Activated naive CD4-positive, alpha-beta T cell treated with anti-CD3 and anti-CD28 coated beads, Interleukin-2, amount 10 ng/mL, durations not matched to agents 7 days and 5 days (primary cell): ENCODE measurements around the gene RNF208.

Experiments used
- CTCF ChIA-PET: fragments of 350-600 bp; sonication (Branson Sonifier 250); formaldehyde crosslinking; loops from one replicate; lab custom pipeline; 2021; ENCODE audit warnings: antibody characterized with exemption; lab: Charles Lee
- DNase-seq: peaks from one replicate; pipeline ENCODE4 v3.0.0-alpha.2; 2020
- H3K27ac Mint-ChIP-seq: one replicate; pipeline ENCODE4 v1.8.0; 2021; ENCODE audit warnings: mild to moderate bottlenecking, moderate library complexity, mixed read lengths
- H3K27me3 Mint-ChIP-seq: one replicate; pipeline ENCODE4 v1.8.0; 2021; ENCODE audit warnings: mild to moderate bottlenecking, mixed read lengths
- H3K36me3 Mint-ChIP-seq: one replicate; pipeline ENCODE4 v1.8.0; 2021; ENCODE audit warnings: mixed read lengths
- H3K4me1 Mint-ChIP-seq: one replicate; pipeline ENCODE4 v1.8.0; 2021; ENCODE audit warnings: mixed read lengths
- H3K4me3 Mint-ChIP-seq: one replicate; pipeline ENCODE4 v1.8.0; 2021; ENCODE audit warnings: mild to moderate bottlenecking, moderate library complexity, mixed read lengths
- H3K9me3 Mint-ChIP-seq: one replicate; pipeline ENCODE4 v1.8.0; 2021; ENCODE audit warnings: mixed read lengths

RNF208 gene

DNA sequence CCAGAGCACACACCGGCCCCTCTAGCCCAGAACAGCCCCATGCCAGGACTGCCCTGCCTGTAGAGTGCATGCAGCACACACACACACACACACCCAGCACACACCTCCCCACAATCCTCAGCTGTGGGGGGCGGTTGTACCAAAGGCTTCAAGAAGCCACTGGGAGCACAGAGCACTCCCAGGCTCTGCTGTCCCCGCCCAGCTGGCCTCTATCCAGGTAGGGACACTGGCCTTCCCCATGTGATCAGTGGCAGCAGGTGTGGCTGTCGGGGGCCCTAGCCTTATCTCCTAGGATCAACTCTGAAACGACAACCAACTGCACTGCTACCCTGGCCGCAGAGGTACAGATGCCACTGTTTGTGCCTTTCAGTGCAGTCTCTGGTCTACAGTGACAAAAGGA lies 35.7 kb downstream of the RNF208 start:
- CTCF ChIA-PET = no interaction called here
- Mint-ChIP-seq H3K4me3 (peak overlapping the region; percentile 90), H3K36me3 (peaks cover 36% of the 10 kb centered on the region), H3K9me3 (no peaks in the 10 kb centered on the region), H3K27ac (peak overlapping the region; percentile 71), H3K4me1 (peaks cover 37% of the 10 kb centered on the region), H3K27me3 (peaks cover 10% of the 10 kb centered on the region)
- DNase-seq = no peak

DNA sequence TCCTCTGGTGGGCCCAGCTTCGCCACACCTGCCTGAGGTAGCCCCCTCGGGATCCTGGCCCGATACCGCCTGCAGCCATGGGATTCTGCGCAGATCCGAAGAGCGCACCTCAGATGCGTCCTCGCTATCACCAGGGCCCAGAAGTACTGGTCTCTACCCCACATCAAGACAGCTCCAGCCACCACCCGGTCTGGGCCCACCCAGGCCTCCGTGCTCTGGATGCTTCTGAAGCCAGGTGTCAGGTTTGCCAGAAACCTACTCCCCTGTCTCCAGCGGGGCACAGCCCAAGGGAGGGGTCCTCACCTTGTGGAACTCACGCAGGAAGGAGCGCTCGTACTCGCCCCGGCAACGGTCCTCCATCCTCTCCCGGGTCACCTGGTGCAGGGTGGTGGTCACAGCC lies 36.1 kb downstream of the RNF208 start:
- Mint-ChIP-seq H3K36me3 (peaks cover 34% of the 10 kb centered on the region), H3K27ac (no peak overlapping the region), H3K27me3 (peaks cover 10% of the 10 kb centered on the region), H3K9me3 (no peaks in the 10 kb centered on the region), H3K4me3 (no peak overlapping the region), H3K4me1 (peaks cover 36% of the 10 kb centered on the region)
- DNase-seq = no peak
- CTCF ChIA-PET = no interaction called here

DNA sequence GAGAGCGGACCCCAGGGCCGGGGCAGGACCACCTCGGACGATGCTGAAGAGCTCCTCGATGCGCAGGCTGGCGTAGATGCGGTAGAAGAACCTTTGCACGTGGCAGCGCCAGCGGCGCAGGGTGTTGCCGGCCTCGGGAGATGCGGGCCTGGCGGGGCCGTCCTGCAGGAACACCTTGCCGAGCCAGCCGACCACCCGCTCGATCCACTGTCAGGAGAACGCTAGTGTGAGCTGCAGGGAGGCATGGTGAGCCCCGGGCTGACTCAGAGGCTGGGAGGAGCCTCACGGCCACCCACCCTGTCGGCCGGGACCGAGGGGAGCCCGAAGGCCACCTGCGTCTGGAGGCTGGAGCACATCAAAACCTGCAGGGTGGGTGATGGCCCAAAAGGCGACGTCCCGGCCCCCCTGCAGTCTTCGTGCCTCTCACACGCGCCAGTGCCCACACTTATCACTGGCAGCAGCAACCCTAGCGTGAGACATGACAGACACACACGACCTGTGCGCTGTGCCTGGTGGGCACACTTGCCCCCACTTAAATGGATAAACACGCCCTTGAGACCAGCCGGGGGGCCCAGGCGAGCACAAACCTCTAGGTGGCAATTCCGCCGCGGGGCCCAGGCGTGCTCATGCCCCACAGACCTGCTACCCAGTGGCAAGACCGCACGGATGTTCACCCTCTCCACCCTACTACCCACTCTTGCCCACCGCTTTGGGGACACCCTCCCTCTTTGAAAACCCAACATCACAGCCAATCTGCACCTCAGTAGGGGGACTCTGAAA lies 37.0 kb downstream of the RNF208 start:
- CTCF ChIA-PET = no interaction called here
- no peak overlapping the region for H3K27ac Mint-ChIP-seq
- H3K4me1 Mint-ChIP-seq = peaks cover 31% of the 10 kb centered on the region
- no peaks in the 10 kb centered on the region for H3K9me3 Mint-ChIP-seq
- peaks cover 10% of the 10 kb centered on the region for H3K27me3 Mint-ChIP-seq
- DNase-seq = no peak
- peaks cover 31% of the 10 kb centered on the region for H3K36me3 Mint-ChIP-seq
- H3K4me3 Mint-ChIP-seq = no peak overlapping the region

DNA sequence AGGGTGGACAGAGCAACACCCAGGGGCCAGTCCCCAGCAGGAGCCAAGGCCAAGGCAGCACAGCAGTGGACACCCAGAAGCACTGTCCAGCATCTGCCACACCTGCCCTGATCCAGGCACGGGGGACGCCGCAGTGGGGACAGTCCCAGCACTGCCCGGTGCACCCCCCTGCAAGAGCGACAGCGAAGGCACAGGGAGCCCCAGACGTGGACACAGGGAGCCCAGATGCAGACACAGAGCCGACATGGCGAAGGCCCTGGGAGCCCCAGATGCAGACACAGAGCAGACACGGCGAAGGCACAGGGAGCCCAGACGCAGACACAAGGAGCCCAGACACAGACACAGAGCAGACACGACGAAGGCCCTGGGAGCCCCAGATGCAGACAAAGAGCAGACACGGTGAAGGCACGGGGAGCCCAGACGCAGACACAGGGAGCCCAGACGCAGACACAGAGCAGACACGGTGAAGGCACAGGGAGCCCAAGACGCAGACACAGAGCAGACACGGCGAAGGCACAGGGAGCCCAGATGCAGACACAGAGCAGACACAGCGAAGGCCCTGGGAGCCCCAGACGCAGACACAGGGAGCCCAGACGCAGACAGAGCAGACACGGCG lies 38.0 kb downstream of the RNF208 start:
- H3K4me3 Mint-ChIP-seq = no peak overlapping the region
- H3K4me1 Mint-ChIP-seq = peaks cover 23% of the 10 kb centered on the region
- CTCF ChIA-PET = no interaction called here
- H3K36me3 Mint-ChIP-seq = peaks cover 34% of the 10 kb centered on the region
- no peaks in the 10 kb centered on the region for H3K9me3 Mint-ChIP-seq
- peaks cover 10% of the 10 kb centered on the region for H3K27me3 Mint-ChIP-seq
- DNase-seq = no peak
- H3K27ac Mint-ChIP-seq = no peak overlapping the region

DNA sequence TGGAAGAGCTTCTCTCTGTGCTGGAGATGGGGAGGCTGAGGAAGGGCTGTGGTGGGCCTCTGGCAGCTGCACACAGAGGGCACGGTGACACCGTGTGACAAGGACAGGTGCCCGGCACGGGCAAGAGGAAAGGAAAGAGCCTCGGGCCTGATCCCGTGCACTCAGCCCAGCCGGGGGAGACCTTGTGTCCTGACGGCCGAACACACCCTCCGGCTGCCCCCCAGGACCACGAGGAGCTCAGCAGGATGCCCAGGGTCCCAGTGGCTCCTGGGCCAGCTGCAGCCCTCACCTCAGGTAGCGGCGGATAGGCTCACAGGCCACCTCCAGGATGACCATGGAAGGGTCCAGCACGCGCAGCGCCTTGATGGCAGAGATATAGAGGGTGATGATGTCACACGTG lies 39.2 kb downstream of the RNF208 start:
- H3K9me3 Mint-ChIP-seq = no peaks in the 10 kb centered on the region
- peaks cover 3% of the 10 kb centered on the region for H3K27me3 Mint-ChIP-seq
- H3K4me1 Mint-ChIP-seq = peaks cover 17% of the 10 kb centered on the region
- no peak overlapping the region for H3K4me3 Mint-ChIP-seq
- no peak overlapping the region for H3K27ac Mint-ChIP-seq
- CTCF ChIA-PET = no interaction called here
- H3K36me3 Mint-ChIP-seq = peaks cover 30% of the 10 kb centered on the region
- DNase-seq = no peak

DNA sequence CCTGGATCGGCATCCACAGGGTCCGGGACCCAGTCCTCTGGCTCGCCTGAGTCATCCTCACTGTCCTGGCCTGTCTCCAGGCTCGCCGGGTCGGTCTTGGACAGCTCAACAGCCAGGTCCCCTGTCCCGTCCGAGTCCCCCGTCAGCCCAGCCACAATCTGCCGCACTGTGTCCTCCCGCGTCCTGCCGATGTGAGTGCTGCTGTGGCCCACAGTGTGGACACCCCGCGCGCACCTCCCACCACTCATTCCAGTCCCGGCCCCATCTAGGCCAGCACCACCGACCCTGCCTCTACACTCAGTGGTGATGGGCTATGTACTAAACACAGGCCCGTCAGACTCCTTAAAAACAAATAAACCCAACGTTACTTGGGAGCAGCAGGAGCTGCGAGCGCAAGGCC lies 40.4 kb downstream of the RNF208 start:
- no peak overlapping the region for H3K4me3 Mint-ChIP-seq
- peaks cover 7% of the 10 kb centered on the region for H3K4me1 Mint-ChIP-seq
- CTCF ChIA-PET = interaction anchor here (0.6 kb wide), 1 partner anchor 103 kb away, joined by 3 read pairs; no protein-coding TSS in a partner anchor
- H3K36me3 Mint-ChIP-seq = peaks cover 28% of the 10 kb centered on the region
- no peak for DNase-seq
- H3K27me3 Mint-ChIP-seq = no peaks in the 10 kb centered on the region
- no peaks in the 10 kb centered on the region for H3K9me3 Mint-ChIP-seq
- H3K27ac Mint-ChIP-seq = no peak overlapping the region

DNA sequence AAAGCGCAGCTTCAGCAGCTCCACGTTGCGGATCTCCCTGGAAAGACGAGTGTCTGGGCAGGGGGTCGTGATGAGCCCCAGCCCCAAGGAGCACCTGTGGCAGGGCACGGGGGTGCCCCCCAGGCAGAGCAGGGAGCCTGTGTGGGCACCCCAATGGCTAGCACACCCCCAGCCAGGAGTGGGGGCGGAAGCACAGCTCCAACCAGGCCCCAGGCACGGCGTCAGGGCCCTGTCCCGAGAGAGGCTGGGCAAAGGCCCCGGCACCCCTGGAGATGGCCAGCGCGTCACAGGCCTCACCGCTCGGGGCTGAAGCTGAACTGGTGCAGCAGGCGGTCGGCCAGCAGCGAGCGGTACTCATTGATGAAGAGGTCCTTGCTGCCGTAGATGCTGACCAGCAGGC lies 41.5 kb downstream of the RNF208 start:
- CTCF ChIA-PET = interaction anchor here (1.0 kb wide), 1 partner anchor 134 kb away, joined by 4 read pairs; no protein-coding TSS in a partner anchor
- H3K36me3 Mint-ChIP-seq = peaks cover 26% of the 10 kb centered on the region

DNA sequence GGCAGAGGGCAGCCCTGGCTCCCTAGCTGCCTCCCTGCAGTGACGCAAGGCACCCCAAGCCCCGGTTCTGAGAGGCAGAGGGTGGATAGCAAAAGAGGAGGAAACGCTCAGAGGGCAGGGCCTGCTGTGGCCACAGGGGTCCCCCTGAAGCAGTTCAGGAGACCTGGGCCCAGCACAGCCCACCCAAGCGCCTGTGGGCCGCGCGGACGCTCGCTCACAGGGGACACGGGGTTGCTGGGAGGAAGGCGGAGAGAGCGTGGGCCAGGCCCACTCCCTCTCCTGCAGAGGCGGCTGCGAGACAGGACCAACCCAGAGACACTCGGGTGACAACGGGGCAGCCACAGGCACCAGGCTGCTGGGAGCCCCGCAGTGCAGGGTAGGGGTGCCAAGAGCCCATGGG lies 42.3 kb downstream of the RNF208 start:
- Mint-ChIP-seq H3K9me3 (no peaks in the 10 kb centered on the region), H3K36me3 (peaks cover 26% of the 10 kb centered on the region), H3K4me1 (peaks cover 2% of the 10 kb centered on the region), H3K27me3 (peaks cover 15% of the 10 kb centered on the region), H3K4me3 (no peak overlapping the region), H3K27ac (no peak overlapping the region)
- CTCF ChIA-PET = no interaction called here
- DNase-seq = no peak

More for the DNA sequence above, 41.5 kb downstream of the RNF208 start:
- no peak for DNase-seq
- H3K4me1 Mint-ChIP-seq = peaks cover 2% of the 10 kb centered on the region
- no peak overlapping the region for H3K4me3 Mint-ChIP-seq
- no peak overlapping the region for H3K27ac Mint-ChIP-seq
- H3K27me3 Mint-ChIP-seq = peaks cover 8% of the 10 kb centered on the region
- no peaks in the 10 kb centered on the region for H3K9me3 Mint-ChIP-seq

DNA sequence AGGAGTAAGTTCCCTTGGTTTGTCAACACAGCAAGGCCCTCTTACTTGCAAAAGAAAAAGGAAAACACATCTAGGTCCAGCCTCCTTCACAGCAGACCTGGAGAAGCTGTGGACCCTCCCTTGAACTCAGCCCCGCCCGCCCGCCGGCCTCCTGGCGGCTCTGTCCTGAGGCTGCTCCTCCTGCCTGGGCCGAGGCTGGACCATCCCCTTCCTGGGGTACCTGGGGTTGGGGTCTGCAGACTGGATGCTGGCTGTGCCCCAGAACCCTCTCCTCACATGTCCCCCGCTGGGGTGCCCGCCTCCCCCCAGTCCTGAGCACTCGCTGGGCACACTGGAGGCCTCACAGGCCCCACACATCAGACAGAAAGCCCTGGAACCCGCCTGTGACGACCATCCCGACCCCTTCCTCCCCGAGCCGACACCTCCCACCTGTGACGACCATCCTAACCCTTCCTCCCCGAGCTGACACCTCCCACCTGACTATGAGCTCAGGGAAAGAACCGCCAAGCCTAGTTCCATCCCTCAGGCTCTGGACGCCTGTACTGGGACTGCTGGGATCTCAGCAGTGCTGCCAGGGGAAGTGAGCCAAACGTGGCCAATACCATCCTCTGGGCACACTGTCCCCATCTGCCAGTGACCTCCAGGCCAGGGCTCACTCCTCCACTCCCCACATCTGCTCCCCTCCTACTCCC lies 43.0 kb downstream of the RNF208 start:
- no peak for DNase-seq
- peaks cover 22% of the 10 kb centered on the region for H3K27me3 Mint-ChIP-seq
- H3K4me3 Mint-ChIP-seq = no peak overlapping the region
- no peak overlapping the region for H3K27ac Mint-ChIP-seq
- CTCF ChIA-PET = interaction anchor here (0.8 kb wide), 1 partner anchor 9 kb away, joined by 3 read pairs; no protein-coding TSS in a partner anchor
- peaks cover 1% of the 10 kb centered on the region for H3K4me1 Mint-ChIP-seq
- peaks cover 22% of the 10 kb centered on the region for H3K36me3 Mint-ChIP-seq
- no peaks in the 10 kb centered on the region for H3K9me3 Mint-ChIP-seq

DNA sequence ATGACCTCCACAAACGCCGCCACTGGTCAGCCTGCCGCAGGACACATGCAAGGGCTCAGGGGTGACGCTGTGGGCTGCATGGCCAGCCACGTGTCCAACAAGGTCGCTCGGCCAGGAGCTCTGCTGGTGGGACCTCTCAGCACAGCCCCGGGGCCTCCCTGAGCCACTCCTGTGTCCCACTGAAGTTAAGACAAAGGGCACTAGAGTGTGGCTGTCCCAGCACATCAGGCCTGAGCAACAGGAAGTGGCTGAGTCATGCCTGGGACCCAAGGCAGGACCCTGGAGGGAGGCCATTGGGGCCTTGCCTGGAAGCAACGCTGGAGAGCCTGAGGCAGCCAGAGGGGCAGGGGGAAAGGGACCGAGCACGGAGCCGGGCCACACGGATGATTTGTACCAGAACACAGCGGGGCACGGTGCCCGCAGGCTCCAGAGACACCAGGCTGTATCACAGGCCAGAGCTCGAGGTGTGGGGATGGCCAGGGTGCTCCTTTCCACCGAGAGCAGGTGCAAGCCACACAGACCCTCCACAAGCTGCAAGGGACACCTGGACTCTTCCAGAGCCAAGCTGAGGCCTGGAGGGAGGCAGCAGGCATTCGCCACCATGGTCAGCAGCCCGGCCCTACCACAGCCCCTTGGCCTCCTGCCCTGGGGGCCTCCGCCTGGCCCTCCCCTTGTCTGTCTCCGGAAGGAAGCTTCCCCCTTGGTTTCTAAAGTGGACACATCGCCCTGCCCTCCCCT lies 43.7 kb downstream of the RNF208 start:
- Mint-ChIP-seq H3K4me1 (peaks cover 2% of the 10 kb centered on the region), H3K4me3 (no peak overlapping the region), H3K9me3 (no peaks in the 10 kb centered on the region), H3K27me3 (peaks cover 29% of the 10 kb centered on the region), H3K27ac (no peak overlapping the region), H3K36me3 (peaks cover 16% of the 10 kb centered on the region)
- no peak for DNase-seq
- CTCF ChIA-PET = interaction anchor here (0.8 to 1.5 kb wide), 4 partner anchors 9 to 149 kb away, joined by 3 read pairs; partner anchors contain the start of gene NPDC1

DNA sequence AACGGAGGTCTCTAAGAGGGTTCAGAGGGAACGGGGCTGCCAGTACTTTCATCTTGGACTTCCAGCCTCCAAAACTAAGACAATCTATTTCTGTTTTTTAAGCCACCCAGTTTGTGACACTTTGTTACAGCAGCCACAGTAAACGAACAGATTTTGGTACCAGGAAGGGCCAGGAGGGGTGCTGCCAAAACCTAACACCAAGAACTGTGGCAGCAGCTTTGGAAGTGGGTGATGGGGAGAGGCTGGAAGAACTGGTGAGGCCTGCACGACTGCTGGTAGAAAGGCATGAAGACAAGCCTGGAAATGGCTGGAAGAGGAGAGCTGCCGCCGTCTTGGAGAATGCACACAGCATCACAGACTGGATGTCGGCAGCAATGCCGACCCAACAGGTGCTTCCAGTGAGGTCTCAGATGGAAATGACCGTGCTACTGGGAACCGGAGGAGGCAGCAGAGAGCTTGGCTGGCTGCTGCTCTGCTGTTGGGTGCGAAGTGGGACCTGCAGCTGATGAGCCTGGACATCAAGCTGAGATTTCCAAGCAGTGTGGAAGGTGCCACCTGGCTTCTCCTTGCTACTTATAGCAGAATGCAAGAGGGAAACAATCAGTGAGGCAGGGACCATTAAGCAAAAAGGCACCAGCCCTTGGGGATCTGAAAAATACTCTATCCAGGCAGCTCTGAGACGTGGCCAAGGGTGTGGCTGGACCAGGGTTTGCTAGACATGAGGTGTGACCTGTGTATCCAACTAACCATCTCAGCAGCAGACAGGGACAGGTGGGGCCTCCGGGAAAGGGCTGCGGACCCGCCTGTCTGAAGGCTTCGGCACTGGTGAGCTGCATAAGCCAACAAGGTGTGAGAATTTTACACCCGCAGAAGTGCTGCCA lies 45.5 kb downstream of the RNF208 start:
- Mint-ChIP-seq H3K9me3 (no peaks in the 10 kb centered on the region), H3K4me3 (no peak overlapping the region), H3K4me1 (peaks cover 2% of the 10 kb centered on the region), H3K36me3 (peaks cover 6% of the 10 kb centered on the region), H3K27ac (no peak overlapping the region), H3K27me3 (peaks cover 47% of the 10 kb centered on the region)
- peak; percentile 50 for DNase-seq
- CTCF ChIA-PET = interaction anchor here (0.8 to 2.7 kb wide), 13 partner anchors 13 to 130 kb away, joined by 3 to 8 read pairs (median 4); partner anchors contain the start of genes NDOR1, NPDC1, TMEM203 and TPRN

DNA sequence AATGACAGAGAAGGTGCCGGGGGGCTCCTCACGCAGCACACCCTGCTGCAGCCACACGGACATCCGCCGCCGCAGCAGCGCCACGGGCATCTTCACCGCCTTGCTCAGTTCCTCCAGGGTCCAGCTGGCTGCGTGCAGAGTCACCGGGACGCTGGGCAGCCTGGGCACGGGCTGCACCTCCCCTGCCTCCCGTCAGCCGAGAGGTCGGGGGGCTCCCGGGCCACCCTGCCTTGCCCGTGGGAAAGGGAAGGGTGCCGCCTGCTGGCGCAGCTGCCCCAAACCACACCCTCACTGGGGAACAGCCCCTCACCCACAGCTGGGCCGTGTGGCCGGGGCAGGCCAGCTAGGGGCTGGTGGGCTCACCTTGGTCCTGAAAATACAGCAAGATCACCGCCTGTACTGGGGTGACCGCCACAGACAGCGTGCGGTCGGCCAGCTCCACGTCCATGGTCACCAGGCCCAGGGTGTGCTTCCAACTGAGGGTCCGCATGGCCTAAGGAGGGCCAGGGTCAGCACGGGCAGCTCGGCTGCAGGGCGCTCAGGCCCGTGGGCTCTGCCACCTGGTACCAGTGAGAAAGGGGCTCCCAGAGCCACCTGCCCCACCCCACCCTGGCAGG lies 46.6 kb downstream of the RNF208 start:
- Mint-ChIP-seq H3K4me3 (no peak overlapping the region), H3K36me3 (peaks cover 6% of the 10 kb centered on the region), H3K4me1 (peaks cover 2% of the 10 kb centered on the region), H3K27ac (no peak overlapping the region), H3K27me3 (peaks cover 58% of the 10 kb centered on the region), H3K9me3 (no peaks in the 10 kb centered on the region)
- peak; percentile 52 for DNase-seq
- CTCF ChIA-PET = interaction anchor here (1.5 to 2.7 kb wide), 4 partner anchors 12 to 61 kb away, joined by 4 to 8 read pairs (median 6); partner anchors contain the start of gene RNF224
